HG02678 (cell line): ENCODE measurements around the gene AIG1.

Experiments
- ATAC-seq: cut with Tn5 transposase; IDR thresholded peaks from one replicate; pipeline ENCODE4 v1.9.1; 2021; ENCODE audit warnings: mild to moderate bottlenecking, moderate library complexity; ENCODE audit not compliant: unreplicated experiment

The AIG1 gene

DNA sequence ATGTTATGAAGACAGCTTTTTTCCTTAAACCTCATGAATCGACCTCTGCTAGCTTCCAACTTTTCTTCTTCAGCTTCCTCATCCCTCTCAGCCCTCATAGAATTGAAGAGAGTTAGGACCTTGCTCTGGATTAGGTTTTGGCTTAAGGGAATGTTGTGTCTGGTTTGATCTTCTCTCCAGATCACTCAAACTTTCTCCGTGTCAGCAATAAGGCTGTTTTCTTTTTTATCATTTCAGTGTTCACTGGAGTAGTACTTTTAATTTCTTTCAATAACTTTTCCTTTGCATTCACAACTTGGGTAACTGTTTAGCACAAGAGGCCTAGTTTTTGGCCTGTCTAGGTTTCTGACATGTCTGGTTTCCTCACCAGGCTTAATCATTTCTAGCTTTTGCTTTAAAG is 32.6 kb downstream of the AIG1 start:
- no peak for ATAC-seq

DNA sequence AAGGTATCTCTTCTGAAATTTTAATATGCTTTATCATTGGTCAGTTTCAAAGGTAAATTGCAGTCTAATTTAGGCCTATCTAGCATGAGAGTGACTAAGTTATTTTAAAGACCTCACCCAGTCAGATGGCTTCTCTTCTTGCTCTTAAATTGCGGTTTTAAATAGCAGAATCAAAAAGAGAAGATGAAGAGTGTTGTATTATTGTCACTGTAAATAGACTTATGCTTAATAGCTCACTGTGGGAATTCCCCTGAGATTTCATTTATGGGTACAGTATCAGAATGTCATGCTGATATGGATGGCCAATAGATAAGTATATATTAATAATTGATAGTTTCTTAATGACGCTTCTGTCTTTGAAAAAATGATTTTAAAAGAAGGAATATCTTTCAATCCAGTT is 35.7 kb downstream of the AIG1 start:
- no peak for ATAC-seq

DNA sequence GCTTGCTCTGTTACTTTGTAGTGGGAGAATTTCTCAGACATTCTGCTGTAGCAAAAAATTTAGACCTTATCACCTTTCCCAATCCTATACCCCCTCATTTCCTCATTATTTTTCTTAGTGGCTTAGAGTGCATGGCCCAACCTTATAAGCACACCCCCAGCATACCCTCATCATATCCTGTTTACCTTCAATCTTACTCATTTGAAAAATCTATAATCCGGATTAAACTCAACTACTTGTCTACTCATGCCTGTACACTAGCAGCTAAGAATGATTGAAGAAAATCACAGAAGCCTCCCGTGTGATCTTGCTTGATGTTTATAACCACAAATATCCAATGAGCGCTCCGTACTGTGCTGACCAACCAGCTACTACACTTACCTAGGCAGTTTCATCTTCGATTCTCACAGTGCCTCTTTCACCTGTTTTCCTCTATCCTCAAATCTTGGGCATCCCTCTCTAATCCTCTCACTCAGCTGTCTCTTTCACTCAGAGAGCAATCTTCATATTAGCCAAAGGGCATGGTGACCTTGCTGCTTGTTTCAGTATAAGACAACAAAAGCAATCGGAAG is 36.6 kb downstream of the AIG1 start:
- ATAC-seq: no peak

DNA sequence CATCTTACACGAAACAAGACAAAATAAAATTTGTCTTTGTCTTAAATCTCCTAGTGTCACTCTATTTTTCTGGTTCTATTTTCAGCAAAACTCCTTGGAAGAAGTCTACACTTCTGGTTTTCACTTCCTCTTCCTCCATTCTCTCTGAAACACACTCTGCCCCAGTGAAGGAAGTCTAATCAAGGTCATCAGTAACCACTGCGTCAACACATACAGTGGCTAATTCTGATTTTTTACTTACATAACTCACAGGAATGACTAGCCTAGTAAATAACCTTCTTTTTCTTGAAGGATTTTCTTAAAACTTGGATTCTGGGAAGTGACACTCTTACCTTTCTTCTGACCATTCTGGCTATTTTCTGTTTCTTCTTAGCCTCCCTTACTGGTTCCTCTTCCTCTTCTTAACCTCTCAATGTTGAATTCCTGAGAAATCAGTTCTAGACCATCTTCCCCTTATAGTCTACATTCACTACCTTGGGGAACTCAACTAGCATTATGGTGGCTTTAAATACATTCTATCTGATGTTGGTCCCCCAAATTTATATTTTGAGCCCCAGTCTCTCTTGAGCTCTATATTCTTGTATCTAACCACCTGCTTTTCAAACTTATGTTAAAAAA is 37.5 kb downstream of the AIG1 start:
- ATAC-seq: peak; percentile 90

DNA sequence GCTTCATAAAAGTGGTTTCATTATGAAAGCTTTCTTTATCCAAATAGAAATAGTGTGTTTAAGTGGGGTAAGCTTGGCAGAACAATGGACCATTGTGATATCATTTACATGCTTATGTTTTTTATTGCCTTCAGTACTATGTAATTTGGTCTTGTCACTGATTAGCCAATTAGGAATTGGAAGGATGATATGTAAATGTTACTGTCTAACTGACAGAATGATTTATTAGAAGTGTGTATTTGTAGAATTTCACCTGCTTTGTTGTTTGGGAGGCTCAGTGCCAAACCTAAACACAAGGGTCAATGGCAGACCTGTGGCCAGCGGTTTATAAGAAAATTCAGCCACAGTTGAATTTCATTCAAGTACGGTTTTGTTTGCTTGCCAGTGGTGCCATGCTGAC is 39.0 kb downstream of the AIG1 start:
- no peak for ATAC-seq

DNA sequence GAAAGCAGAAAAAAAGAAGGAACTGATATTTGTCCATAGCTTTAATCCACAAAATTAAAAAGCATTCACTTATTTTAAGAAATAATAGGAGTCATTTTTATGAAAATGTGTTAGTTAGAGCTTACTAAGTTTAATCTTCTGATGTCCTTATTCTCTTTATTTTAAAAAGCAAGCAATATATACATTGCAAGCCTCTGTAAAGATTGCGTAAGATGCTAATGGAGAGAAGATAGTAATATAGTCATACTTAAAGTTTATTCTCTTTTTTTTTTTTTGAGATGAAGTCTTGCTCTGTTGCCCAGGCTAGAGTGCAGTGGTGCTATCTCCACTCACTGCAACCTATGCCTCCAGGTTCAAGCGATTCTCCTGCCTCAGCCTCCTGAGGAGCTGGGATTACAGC is 39.7 kb downstream of the AIG1 start:
- ATAC-seq: no peak

DNA sequence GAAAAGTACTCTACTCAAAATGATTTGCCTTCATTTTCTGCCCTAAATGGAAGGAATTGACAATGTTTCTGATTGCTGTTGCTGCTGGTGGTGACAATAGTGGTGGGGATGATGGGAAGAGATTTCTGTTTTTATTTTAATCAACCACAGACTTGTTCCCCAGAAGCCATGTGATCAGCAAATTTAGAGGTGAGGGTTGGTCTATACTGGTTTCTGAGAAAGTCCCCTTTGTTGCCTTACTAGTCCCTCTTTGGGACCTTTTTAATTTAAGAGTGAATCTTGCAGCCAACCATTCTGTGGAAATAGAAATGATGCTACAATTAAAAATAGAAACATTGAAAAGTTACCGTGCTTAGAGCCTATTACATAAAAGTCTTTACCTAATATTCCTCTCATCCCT is 43.2 kb downstream of the AIG1 start:
- ATAC-seq: no peak

DNA sequence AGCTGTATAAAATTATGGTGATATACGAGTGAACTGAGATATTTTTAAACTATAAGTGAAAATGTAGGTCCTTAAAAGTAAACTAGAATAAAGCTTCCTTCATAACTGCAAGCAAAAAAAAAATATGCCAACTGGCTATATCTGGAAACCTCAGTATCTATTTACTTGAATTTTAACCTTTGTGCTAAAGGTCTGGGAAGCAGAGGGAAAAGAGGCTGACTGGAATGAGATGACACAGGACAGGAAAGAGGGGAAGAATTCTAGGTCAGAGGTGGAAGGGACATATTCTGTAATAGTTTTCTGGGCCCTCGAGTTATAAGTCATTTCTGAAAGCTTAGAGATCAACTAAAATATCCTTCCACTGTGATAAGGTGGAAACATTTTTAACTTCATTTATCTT is 46.8 kb downstream of the AIG1 start:
- no peak for ATAC-seq

DNA sequence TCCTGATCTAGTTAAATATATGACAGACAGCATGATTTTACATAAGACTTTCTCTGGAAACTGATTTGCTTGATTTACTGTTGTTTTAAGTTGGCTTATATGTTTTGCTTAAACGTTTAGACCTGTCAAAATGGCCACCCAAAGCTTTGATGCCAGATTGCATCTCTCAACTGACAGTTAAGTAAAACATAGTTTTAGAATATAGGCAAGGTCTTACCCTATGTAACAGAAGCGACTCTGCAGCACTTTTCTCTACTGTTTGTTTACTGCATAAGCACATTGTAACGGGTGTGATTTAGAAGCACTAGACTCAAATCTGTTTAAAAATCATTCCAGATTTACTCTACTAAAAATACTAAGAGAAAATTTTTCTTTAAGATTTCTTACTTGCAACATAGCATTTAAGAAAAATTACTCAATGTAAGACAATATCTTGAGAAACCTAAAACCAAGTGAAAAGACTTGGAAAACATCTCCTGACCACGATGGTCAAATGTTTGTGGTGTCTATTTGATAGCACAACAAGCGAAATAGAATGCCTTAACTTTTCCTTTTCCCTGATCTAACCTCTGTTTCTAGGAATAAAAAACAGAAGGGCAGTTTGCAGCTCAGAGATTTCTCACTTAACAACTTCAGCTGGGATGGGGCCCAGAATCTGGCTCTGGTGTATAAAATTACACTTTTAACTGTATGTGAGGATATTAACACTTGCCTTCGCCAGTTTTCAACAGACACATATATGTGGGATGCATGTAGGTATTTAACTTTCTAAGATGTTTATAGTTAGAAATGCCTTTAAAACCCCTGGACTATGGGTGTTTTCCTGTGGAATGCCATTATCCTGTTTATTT is 47.4 kb downstream of the AIG1 start:
- no peak for ATAC-seq

DNA sequence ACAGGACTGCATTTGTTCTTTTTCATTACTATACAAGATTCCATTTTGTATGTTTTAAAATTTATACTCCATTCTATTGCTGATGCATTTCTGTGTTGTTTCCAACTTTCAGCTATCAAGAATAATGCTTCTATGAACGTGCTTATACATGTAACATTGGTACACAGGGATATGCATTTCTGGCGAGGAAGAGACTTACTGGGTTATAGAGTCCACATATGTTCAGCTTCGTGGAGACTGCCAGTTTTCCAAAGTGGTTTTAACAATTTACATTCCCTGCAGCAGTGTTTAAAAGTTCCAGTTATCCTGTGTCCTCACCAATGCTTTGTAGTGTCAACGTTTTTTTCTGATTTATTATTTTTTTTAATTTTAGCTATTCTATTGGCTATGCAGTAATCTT is 48.5 kb downstream of the AIG1 start:
- ATAC-seq: no peak

DNA sequence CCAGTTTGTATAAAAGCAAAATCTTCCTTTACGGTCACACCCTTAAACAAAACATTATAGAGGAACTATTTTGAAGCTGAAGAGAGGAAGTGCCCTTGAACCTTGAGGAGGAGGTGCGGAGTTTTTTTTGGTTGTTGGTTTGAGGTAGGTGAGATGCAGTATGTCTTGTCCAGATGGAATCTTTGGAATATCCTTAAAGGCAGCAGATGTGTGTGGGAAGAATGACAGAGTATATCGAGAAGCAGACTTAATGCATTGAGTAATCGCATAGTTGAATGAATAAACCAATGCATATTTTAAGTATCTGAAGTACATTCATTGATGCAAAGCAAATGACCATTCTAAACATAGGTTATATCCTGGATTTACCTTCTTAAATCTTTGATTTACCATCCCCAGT is 49.9 kb downstream of the AIG1 start:
- ATAC-seq: no peak

DNA sequence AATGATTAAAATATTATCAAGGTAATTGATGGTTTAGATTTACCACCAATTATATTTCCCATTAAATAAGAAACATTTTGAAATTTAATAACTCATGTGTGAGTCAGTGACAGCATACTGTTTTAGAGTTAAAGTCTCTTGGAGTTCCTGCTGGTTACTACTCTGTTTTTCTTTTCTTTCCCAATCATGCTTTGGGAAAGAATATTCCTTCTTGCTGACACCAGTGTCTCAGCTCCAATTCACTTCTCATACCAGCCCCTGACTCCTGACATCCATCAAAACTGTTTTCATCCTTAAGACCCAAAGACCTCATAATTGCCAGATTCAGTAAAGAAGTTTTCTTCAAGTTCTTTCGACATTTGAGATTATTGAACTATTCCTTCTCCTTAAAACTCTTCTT is 50.3 kb downstream of the AIG1 start:
- ATAC-seq: no peak

DNA sequence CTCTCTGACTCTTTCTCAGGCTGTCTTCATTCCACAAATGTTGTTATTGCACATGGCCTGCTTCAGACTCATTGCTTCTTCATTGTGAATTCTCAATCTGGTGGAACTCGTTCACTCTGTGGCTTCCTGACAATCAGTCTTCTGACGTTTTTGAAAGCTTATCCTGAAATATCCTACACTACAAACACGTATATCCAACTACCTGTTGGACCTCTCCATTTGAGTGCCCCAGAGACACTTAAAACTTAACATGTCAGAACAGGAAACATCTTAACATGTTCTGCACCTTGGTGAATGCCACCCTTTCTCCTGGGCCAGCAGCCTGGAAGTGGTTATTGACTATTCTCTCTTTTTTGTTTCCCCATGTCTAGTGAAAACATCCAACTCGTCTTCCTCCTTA is 50.8 kb downstream of the AIG1 start:
- ATAC-seq: no peak

DNA sequence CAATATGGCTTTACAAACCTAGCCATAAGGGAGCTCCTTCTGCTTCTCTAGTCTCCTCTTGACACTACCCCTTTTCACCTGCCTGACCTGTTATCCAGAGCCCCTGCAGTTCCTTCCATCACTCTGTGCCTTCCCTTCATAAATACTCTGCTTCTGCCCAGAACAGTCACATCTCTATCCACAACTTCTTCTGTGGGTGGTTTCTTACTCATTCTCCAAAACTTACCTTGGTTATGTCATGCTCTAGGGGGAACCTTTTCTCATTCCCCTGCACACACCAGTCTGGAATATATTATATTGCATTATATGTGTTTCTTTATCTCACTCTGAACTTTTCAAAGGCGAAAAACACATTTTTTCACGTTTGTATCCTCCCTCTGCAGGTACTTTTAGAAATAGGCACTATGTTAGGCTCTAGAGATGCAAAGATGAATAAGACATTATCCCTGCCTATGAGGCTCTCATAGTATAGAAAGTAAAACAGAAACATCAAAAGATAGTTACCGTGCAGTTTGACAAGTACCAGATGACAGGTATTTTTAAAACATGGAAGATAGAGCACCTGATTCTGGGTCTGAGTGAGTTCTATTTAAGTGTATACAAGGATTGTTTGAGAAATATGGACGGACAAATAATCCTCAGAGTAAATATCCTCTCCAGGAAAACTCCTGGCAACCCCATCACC is 51.5 kb downstream of the AIG1 start:
- peak; percentile 65 for ATAC-seq

DNA sequence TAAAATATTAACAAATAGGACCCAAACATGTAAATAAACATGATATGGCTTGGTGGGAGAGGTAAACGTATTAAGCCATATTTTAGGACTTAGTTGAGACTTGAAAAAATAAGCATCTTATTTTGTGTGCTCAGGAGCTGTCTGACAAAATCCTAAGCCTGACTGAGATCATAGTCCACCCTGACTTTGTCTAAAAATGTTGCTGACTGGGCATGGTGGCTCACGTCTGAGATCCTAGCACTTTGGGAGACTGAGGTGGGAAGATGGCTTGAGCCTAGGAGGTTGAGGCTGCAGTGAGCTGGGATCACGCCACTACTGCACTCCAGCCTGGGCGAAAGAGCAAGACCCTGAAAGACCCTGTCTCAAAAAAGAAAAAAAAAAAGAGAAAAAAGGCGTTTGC is 52.1 kb downstream of the AIG1 start:
- no peak for ATAC-seq

DNA sequence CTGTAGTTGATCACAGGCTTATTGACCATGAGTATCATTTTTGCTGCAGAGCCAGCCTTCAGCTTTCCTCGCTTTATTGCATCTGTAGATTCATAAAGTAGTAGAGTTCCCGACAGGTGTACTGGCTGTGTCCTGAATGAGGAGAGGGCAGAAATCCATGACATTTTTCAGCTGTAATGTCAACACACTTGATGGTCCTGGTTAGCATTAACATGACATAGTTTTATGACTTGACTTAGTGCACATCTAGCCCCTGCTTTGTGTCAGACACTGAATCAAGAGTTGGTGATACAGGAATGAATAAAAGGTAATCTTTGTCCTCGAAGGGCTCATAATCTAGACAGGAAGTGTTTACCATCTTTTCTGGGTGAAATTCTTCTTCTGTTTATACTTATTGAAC is 55.0 kb downstream of the AIG1 start:
- no peak for ATAC-seq

DNA sequence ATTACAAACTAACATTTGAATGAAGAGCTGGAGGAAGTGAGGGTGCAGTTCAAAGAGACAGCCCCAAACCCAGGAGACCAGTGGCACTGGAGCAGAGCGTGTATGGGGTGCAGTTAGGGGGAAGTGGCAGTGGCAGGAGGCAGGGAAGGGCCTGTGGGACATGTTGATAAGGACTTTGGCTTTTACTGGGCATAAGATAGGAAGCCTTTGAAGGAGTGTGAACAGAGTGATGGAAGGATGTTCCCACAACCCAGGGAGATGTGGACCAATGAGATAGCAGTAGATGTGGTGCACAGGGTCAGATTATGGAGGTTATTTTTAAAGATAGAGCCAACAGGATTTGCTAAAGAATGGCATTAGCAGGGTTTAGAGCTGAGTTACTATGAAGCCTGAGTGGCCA is 56.4 kb downstream of the AIG1 start:
- ATAC-seq: no peak

DNA sequence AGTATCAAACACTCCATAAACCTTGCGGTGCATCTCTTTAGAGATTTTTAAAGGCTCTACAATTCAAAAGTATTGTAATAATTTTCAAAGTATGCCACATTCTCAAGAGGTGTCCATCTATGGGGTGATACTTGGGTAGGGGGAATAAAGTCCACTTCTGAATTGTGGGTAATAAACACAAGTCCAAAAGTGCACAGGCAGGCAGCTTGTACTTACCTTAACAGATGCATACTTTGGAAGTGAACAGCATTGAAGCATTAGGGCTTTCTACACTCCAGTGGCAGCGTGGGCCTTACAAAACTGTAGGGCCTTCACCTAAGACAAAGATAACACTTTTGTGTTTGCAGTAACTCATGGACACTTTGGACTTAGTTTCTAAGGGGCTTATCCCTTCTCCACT is 58.6 kb downstream of the AIG1 start:
- no peak for ATAC-seq

DNA sequence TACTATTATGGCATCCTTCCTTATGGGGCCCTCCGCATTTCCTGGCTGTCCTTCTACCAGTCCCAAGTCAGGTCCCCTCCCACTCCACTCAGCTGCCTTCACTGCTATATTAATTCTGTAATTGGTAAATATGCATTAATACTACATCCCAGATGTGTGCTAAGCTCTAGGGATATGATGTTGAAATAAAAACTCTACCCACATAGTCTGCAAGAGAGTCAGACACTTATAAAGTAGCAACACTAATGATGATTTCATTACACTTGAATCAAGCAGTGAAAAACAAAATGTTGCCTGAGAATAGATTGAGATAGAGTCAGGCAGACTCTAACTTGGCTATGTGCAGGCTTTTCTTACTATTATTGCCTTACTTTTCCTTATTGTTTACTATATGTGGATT is 62.4 kb downstream of the AIG1 start:
- ATAC-seq: no peak

DNA sequence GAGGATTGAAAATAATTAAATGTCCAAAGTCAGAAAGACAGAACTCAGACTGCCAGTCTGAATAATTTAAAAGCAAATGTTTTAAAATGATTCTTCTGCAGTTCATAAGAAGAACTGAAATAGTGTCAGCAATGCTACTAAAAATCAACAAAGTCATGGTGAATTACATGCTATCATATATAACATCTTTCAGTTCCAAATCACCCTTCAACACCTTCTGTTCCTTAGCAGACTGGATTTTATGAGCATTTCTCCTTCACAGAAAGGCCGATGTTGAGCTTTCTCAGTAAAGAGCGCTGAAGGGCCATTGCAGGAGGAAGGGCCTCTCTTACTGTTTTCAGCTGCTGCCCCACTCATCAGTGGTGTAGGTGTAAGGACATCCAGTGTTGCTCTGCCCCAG is 63.3 kb downstream of the AIG1 start:
- no peak for ATAC-seq

DNA sequence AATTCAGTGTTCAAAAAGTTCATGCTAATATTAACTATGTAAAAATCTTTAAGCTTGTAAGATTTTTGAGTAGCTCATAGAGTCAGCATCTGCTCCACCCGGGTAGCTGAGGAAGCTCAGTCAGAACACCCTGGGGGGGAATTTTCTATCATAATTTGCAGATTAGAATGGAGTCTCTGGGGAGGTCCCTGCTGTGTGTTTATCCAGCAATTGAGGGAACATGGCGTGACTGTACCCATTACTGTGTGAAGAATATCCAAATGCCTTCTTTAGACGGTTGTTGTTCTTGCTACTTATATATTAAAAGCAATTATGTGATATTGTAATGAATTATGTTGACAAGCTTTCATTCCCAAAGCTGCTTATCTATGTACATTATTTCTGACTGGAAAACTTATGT is 64.8 kb downstream of the AIG1 start:
- no peak for ATAC-seq
